Panc1 (cell line): ENCODE data around the gene CREB5.

Experiments used
- POLR2AphosphoS5 ChIP-seq: IDR thresholded peaks from 2 replicates; pipeline ENCODE4 v1.6.1; 2012; ENCODE audit warnings: mild to moderate bottlenecking, low read depth, low read length, moderate library complexity
- SIN3A ChIP-seq: IDR thresholded peaks from 2 replicates; pipeline ENCODE4 v1.6.1; 2012; ENCODE audit warnings: low read depth, mild to moderate bottlenecking, low read length, moderate library complexity, borderline replicate concordance; ENCODE audit not compliant: insufficient read depth
- TCF7L2 ChIP-seq: IDR thresholded peaks from 2 replicates; pipeline ENCODE4 v1.6.1; 2011; ENCODE audit warnings: mild to moderate bottlenecking, low read depth, low read length, inconsistent platforms
- TF ChIP-seq, protein P1 (sequence below): fragments of 450-650 bp; IDR thresholded peaks from 2 replicates; pipeline ENCODE4 v1.5.1; 2017; ENCODE audit warnings: mild to moderate bottlenecking

- TF ChIP-seq, protein P1, sequence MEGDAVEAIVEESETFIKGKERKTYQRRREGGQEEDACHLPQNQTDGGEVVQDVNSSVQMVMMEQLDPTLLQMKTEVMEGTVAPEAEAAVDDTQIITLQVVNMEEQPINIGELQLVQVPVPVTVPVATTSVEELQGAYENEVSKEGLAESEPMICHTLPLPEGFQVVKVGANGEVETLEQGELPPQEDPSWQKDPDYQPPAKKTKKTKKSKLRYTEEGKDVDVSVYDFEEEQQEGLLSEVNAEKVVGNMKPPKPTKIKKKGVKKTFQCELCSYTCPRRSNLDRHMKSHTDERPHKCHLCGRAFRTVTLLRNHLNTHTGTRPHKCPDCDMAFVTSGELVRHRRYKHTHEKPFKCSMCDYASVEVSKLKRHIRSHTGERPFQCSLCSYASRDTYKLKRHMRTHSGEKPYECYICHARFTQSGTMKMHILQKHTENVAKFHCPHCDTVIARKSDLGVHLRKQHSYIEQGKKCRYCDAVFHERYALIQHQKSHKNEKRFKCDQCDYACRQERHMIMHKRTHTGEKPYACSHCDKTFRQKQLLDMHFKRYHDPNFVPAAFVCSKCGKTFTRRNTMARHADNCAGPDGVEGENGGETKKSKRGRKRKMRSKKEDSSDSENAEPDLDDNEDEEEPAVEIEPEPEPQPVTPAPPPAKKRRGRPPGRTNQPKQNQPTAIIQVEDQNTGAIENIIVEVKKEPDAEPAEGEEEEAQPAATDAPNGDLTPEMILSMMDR: no peak
- TF ChIP-seq TCF7L2 (no peak), POLR2AphosphoS5 (no peak), SIN3A (no peak)
Measured at GRCh38 chr7:28418966-28419365, 6.6 kb downstream of the CREB5 start.
